Sigmoid colon (tissue), 4 donors: ENCODE measurements around the gene EDDM13.

ENCODE experiments used
- CTCF ChIP-seq, 4 experiments: fragments of 450-650 bp in 3 of 4; fragments of 200-600 bp in 1 of 4; IDR thresholded peaks; one replicate each; pipeline ENCODE4 v1.5.1; 2016 to 2019; ENCODE audit warnings: antibody characterized with exemption in 4 of 4, mild to moderate bottlenecking in 3 of 4, moderate library complexity in 2 of 4
- POLR2A ChIP-seq, 2 donors: fragments of 450-650 bp; IDR thresholded peaks; one replicate each; pipeline ENCODE4 v1.6.1; 2016; ENCODE audit warnings: antibody characterized with exemption in 2 of 2, mild to moderate bottlenecking in 2 of 2, moderate library complexity in 2 of 2
- POLR2AphosphoS5 ChIP-seq, 4 donors: sonication (generic); formaldehyde crosslinking; IDR thresholded peaks; one replicate each; pipeline ENCODE4 v1.6.1; 2017; ENCODE audit warnings: antibody characterized with exemption in 4 of 4

- TF ChIP-seq CTCF (IDR thresholded peaks at IDR 0.05) (no peak), POLR2AphosphoS5 (IDR thresholded peaks at IDR 0.05) (no peak), POLR2A (IDR thresholded peaks at IDR 0.05) (no peak)
These were observed at the start of gene EDDM13 for GRCh38 chr19:56272161-56272798.
